HG03432 (cell line): ENCODE data around the gene NEK9.
"Not testable (repeated sequence)": the region's sequence is repeated elsewhere in the genome, so short reads cannot be mapped to it uniquely, and the experiment has no call there.

Experiments used
- ATAC-seq: cut with Tn5 transposase; IDR thresholded peaks from one replicate; pipeline ENCODE4 v1.9.1; 2021; ENCODE audit warnings: mild to moderate bottlenecking, moderate library complexity; ENCODE audit not compliant: unreplicated experiment

Gene NEK9

DNA sequence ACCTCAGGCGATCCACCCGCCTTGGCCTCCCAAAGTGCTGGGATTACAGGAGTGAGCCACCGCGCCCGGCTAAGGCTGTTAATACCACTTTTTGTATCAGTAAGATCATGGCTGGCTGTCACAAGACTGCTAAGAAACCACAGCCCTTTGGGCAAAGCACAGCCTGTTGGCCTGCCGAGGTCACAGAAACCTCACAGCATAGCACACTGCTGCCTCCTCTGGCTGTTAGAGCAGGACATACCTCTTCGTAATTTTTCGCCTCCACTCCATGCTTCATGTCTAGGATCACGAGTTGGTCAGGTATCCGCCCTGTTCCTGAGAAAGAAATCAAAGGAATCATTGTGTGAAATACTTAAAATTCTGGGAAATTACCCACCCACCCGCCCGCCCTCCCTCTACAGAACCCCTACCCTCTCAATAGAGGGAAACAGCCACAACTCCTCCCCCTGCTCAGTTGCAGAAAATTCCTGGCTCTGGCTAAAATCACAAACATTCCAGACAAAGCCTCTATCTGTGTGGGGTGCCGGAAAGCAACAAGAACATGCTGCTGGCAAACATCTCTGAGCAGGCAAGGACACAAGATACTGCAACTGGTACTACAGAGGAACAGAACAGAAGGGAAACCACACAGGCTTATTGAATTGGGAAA, 20.7 kb upstream of the NEK9 start:
- no peak for ATAC-seq

GRCh38 chr14:75144944-75145343, 18.1 kb upstream of the NEK9 start:
- no peak for ATAC-seq

DNA sequence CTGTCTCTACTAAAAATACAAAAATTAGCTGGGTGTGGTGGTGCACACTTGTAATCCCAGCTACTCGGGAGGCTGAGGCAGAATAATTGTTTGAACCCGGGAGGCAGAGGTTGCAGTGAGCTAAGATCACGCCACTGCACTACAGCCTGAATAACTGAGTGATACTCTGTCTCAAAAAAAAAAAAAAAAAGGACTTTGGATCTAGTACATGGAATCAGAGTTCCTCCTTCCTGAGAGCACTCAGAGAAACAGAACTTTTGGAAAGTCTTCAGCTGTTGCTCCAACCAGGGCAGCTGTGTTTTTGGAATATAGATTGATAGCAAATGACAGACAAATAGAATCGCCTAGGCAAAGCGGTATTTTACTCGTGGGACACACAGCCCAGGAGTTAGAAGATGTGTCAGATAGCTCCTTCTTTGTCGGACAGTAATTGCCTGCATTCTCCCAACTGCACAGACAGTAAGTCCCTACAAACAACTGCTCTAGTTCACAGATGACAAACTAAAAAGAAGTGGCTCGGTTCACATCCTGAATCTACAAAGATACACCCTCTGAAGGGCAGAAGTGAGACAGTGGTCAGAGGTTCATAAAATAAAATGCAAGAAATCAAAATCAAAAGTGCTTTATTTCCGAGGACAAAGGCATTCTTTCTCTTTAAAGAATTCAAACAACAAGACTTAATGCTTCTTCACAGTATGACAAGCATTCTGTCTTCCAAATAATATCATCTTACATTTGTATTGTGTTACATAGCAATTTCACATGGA, 17.1 kb upstream of the NEK9 start:
- no peak for ATAC-seq

DNA sequence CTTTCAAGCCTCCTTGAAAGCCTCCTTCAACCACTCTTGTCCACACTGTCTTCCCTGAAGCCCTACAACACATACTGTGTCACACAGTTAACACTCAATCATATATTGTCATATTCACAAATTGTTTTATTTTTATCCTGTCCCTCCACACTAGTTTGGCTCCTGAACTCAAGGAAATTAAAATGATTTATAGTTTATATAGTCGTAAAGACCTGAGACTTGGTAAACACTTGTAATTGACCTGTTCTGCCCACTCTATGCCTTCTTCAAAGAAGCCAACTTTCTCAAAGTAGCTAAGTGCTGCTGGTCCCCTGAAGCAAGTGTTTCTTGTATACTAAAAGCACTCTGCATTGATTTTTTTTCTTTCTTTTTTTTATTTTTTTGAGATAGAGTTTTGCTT, 15.6 kb upstream of the NEK9 start:
- no peak for ATAC-seq

DNA sequence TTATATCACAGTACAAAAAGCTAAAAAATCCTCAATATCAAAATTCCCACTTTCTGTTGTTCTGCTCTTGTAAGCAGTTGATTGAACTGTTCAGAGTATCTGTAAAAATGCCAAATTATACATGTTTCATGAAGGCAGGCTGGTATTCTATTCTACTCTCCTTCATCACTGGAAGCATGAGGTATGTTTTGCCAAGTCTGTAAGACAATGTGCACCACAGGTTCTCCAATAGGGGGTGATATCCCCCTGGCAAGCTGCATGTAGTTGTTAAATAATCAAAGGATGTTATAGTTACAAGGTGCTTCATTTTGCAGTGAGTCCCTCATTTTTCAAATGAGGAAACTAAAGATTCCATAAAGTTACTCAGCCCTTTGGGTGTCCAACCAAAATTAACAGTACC, 15.1 kb upstream of the NEK9 start:
- ATAC-seq = no peak

- no peak for ATAC-seq
These were observed 14.2 kb upstream of the NEK9 start for GRCh38 chr14:75141062-75141461.

- no peak for ATAC-seq
These were observed 13.8 kb upstream of the NEK9 start for GRCh38 chr14:75140620-75141019.

- ATAC-seq = no peak
These were observed 12.3 kb upstream of the NEK9 start for GRCh38 chr14:75139185-75139584.

- no peak for ATAC-seq
These were observed 11.6 kb upstream of the NEK9 start for GRCh38 chr14:75138492-75138891.

DNA sequence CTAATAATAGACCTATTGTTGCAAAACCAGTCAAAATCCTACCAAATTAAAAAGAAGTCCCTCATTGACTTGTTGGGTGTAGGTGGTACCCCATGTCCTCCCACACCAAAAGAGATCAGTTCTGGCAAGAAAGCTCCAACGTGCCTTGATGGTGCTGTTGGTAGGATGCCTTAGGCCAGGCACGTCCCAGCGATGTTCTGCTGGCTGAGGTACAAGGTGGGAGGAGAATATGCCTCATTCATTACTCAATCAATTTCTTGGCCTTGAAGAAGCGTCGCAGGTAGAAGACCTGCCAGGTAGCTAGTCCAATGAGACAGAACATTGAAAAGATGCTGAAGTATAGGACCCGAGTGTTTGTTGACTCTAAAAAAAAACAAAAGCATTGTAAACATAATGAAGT, 7.8 kb upstream of the NEK9 start:
- ATAC-seq = no peak

- no peak for ATAC-seq
These were observed 6.7 kb upstream of the NEK9 start for GRCh38 chr14:75133597-75133996.

- no peak for ATAC-seq
These were observed 5.7 kb upstream of the NEK9 start for GRCh38 chr14:75132382-75133086.

- ATAC-seq = no peak
These were observed 1.7 kb upstream of the NEK9 start for GRCh38 chr14:75128596-75128990.

- ATAC-seq = no peak
These were observed 1.2 kb upstream of the NEK9 start for GRCh38 chr14:75127903-75128595.

GRCh38 chr14:75127474-75127820, 599 bp upstream of the NEK9 start:
- ATAC-seq = not testable (repeated sequence)

GRCh38 chr14:75126121-75126544, 715 bp downstream of the NEK9 start:
- no peak for ATAC-seq

DNA sequence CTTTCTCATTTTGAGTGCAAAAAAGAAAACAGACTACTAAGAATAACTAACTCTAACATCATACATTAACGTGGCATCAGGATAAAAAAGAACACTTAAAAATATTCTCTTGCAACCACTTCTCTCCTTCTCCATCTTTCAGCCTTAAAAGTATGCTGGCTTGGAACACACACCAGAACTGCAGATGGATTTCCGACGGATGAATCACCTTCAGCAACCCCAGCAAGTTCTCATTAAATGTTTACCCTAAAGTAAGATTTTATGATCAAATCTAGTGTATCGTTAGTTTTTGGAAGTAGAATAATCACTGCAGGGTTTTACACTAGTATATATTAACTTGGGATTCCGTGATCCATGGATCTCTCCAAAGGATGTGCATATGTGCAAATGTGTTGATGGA, 1.2 kb downstream of the NEK9 start:
- no peak for ATAC-seq

DNA sequence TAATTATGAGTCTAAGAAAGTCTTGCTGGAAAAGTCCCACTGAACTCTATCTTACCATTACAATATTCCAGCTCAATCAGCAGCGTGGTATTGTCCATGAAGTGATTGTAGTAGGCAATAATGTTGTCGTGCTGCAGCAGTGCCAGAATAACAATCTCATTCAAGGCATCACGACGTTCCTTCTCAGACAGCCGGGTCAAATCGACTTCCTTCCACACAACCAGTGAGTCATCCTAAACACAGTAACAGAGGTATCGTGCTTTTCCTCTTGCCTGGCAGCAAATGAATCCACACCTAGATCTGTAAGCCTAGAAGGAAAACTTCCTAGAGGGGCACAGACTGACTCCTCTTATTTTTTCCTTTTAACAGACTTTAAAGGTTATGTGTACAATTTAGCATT, 2.9 kb downstream of the NEK9 start:
- ATAC-seq = no peak

GRCh38 chr14:75121552-75121951, 5.3 kb downstream of the NEK9 start:
- no peak for ATAC-seq

DNA sequence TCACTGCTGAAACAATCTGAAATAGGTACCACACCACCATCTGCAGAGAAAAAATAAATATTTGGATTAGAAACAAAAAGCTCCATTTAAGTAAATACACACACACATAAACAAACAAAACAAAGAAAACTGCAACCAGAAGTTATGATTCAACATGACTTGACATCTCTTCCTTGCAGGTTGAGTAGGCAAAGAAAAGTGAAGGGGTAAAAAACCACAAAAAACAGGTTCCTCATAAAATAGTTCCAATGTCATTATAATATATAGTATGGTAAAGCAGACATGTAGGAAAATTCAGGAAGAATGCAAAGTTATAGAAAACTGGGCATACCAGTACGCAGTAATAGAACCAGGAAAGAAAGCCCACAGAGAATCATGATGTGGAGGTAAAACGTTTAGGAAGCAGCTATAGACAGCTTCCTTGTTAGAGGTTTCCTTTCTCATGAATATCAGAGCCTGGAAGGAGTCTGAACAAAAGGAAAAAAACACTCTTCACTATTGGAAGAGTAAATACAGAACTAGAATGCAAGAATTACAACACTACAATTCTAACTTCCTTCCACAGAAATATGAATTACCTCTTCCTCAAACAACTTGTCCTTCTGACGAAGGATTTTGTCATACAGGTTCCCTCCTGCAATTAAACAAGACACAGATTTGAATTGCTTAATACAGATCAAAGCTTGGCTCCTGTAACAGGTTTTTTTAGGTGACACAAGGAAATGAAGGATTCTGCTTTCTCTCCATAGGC, 6.1 kb downstream of the NEK9 start:
- no peak for ATAC-seq

GRCh38 chr14:75119056-75119455, 7.8 kb downstream of the NEK9 start:
- ATAC-seq = no peak
